Hematopoietic multipotent progenitor cell treated with erythropoietin and hydrocortisone succinate and interleukin-3 and kit ligand, for 17 days (in vitro differentiated cells): ENCODE measurements around the gene USH1G.

Experiments
- DNase-seq: peaks from one replicate; pipeline ENCODE4 v3.0.0-alpha.2; 2015; ENCODE audit warnings: low spot score

The USH1G gene

GRCh38 chr17:74954115-74954514, 31.1 kb upstream of the USH1G start:
- no peak for DNase-seq

GRCh38 chr17:74953134-74953687, 30.2 kb upstream of the USH1G start:
- no peak for DNase-seq

GRCh38 chr17:74952431-74953133, 29.5 kb upstream of the USH1G start:
- no peak for DNase-seq

GRCh38 chr17:74951680-74952421, 28.8 kb upstream of the USH1G start:
- no peak for DNase-seq

GRCh38 chr17:74951065-74951464, 28.0 kb upstream of the USH1G start:
- no peak for DNase-seq

GRCh38 chr17:74950207-74950606, 27.2 kb upstream of the USH1G start:
- no peak for DNase-seq

GRCh38 chr17:74949455-74950115, 26.5 kb upstream of the USH1G start:
- DNase-seq, result no peak

GRCh38 chr17:74947041-74947754, 24.1 kb upstream of the USH1G start:
- DNase-seq, result no peak

GRCh38 chr17:74946641-74947040, 23.6 kb upstream of the USH1G start:
- no peak for DNase-seq

GRCh38 chr17:74945543-74945942, 22.5 kb upstream of the USH1G start:
- DNase-seq, result no peak

- no peak for DNase-seq
These were observed 20.9 kb upstream of the USH1G start for GRCh38 chr17:74943808-74944522.

- DNase-seq, result no peak
These were observed 18.2 kb upstream of the USH1G start for GRCh38 chr17:74941128-74941725.

GRCh38 chr17:74939534-74939933, 16.5 kb upstream of the USH1G start:
- no peak for DNase-seq

- no peak for DNase-seq
These were observed 15.3 kb upstream of the USH1G start for GRCh38 chr17:74938194-74938950.

- no peak for DNase-seq
These were observed 14.3 kb upstream of the USH1G start for GRCh38 chr17:74937064-74938051.

- DNase-seq, result no peak
These were observed 13.4 kb upstream of the USH1G start for GRCh38 chr17:74936470-74936799.

- DNase-seq, result no peak
These were observed 12.8 kb upstream of the USH1G start, which contains the start of gene OTOP3 for GRCh38 chr17:74935585-74936469. OTOP3 (plus strand) TSS chr17:74935898; CDS start chr17:74935922, 24 bp downstream.

- no peak for DNase-seq
These were observed 12.0 kb upstream of the USH1G start for GRCh38 chr17:74935048-74935447.
